GM10248 (cell line): ENCODE measurements around the gene PTGDR2.

Source experiments
- CTCF ChIA-PET: fragments of 300-600 bp; sonication (Branson Sonifier 250); formaldehyde crosslinking; extraction: SDS; loops from one replicate; lab custom pipeline; 2021; ENCODE audit warnings: antibody characterized with exemption; lab: Yijun Ruan, JAX
- POLR2A ChIA-PET: fragments of 350-650 bp; sonication (Branson Sonifier 250); formaldehyde crosslinking; extraction: SDS; loops from one replicate; lab custom pipeline; 2020; ENCODE audit warnings: antibody characterized with exemption; lab: Yijun Ruan, JAX
- DNase-seq: peaks from one replicate; pipeline ENCODE4 v3.0.0; 2012; ENCODE audit errors: extremely low spot score
- TF ChIP-seq, protein P1 (sequence below): IDR thresholded peaks from 2 replicates; pipeline ENCODE4 v1.5.1; 2012; ENCODE audit warnings: mild to moderate bottlenecking, low read depth; ENCODE audit errors: extremely low read depth, missing control alignments, control extremely low read depth

The PTGDR2 gene

DNA sequence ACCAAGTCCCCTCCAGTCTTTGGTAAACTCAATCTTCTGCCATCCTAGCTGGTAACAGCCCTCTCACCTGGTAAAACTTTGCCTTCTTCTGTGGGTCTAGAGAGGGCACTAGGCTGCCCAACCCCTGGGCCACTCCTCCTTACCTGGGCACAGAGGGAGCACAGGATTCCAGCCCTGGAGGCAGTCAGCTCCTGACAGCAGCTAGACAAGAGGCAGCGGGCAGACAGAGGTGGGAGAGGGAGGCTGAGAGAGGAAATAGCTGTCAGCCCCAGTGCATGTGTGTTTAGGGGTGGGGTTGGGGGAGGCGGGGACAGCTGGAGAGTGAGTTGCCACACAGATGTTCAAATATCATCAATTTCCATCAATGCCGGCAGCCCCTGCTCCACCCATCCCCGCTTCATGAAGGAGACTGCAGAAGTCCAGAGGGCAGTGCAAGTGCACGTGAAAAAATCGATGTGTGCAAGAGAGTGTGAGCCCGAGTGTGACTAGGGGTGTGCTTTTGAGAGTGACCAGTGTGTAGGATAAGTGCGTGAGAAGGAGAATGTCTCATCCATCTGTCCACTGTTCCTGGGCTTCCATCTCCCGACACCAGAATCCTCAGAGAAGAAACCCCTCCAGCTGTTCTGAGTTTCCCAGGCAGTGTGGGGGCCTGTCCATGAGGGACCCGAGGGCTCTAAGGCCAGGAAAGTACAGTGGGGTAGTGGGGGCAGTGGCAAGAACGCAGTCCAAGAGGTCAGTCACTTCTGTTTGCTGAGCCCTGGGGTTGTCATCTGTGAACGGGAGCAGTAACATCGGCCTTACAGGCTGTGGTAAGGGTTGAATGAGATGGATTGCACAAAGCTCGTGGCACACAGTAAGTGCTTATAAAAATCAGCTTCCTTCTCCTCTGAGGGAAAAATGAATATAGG, at the start of gene PTGDR2:
TSS of gene PTGDR2 (minus strand) at position 225 of the 908 bp plus-strand sequence. CDS start 2,228 bp downstream, outside the sequence.
- CTCF ChIA-PET: interaction anchor here (0.6 to 2.4 kb wide), 6 partner anchors 16 to 49 kb away, joined by 3 to 21 read pairs (median 5); no protein-coding TSS in a partner anchor
- TF ChIP-seq, protein P1, sequence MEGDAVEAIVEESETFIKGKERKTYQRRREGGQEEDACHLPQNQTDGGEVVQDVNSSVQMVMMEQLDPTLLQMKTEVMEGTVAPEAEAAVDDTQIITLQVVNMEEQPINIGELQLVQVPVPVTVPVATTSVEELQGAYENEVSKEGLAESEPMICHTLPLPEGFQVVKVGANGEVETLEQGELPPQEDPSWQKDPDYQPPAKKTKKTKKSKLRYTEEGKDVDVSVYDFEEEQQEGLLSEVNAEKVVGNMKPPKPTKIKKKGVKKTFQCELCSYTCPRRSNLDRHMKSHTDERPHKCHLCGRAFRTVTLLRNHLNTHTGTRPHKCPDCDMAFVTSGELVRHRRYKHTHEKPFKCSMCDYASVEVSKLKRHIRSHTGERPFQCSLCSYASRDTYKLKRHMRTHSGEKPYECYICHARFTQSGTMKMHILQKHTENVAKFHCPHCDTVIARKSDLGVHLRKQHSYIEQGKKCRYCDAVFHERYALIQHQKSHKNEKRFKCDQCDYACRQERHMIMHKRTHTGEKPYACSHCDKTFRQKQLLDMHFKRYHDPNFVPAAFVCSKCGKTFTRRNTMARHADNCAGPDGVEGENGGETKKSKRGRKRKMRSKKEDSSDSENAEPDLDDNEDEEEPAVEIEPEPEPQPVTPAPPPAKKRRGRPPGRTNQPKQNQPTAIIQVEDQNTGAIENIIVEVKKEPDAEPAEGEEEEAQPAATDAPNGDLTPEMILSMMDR: no peak
- POLR2A ChIA-PET: interaction anchor here (0.7 kb wide), 1 partner anchor 13 kb away, joined by 4 read pairs; no protein-coding TSS in a partner anchor
- no peak for DNase-seq

GRCh38 chr11:60905047-60905446, 49.3 kb upstream of the PTGDR2 start:
- no peak for DNase-seq
- POLR2A ChIA-PET: interaction anchor here (0.6 to 0.8 kb wide), 3 partner anchors 9 to 391 kb away, joined by 3 to 5 read pairs (median 4); partner anchors contain the start of gene TMEM109
- CTCF ChIA-PET: interaction anchor here (0.8 to 14.0 kb wide), 10 partner anchors 9 to 142 kb away, joined by 3 to 157 read pairs (median 16); partner anchors contain the start of genes PTGDR2 and TMEM109
- TF ChIP-seq, protein P1: no peak

- CTCF ChIA-PET: interaction anchor here (1.8 to 14.0 kb wide), 7 partner anchors 13 to 139 kb away, joined by 5 to 157 read pairs (median 33); partner anchors contain the start of gene TMEM109
- POLR2A ChIA-PET: no interaction called here
- DNase-seq: no peak
- TF ChIP-seq, protein P1: no peak
Measured at GRCh38 chr11:60902625-60903024, 46.9 kb upstream of the PTGDR2 start.

GRCh38 chr11:60900673-60901404, 45.1 kb upstream of the PTGDR2 start:
- CTCF ChIA-PET: interaction anchor here (1.0 to 14.0 kb wide), 18 partner anchors 11 to 635 kb away, joined by 3 to 157 read pairs (median 8); partner anchors contain the start of genes TMEM109 and ZP1
- POLR2A ChIA-PET: interaction anchor here (1.1 kb wide), 1 partner anchor 13 kb away, joined by 3 read pairs; the partner anchor contains the start of gene TMEM109
- TF ChIP-seq, protein P1: no peak
- no peak for DNase-seq

GRCh38 chr11:60899977-60900376, 44.2 kb upstream of the PTGDR2 start:
- DNase-seq: no peak
- TF ChIP-seq, protein P1: no peak
- CTCF ChIA-PET: interaction anchor here (0.6 to 14.0 kb wide), 46 partner anchors 8 to 635 kb away, joined by 3 to 157 read pairs (median 5); partner anchors contain the start of genes TMEM109 and ZP1
- POLR2A ChIA-PET: no interaction called here
